Gastrocnemius medialis (tissue), 4 donors: ENCODE measurements around the gene XPO6.
"Not testable (repeated sequence)": the region's sequence is repeated elsewhere in the genome, so short reads cannot be mapped to it uniquely, and the experiment has no call there.

Experiments used
- POLR2A ChIP-seq, 2 donors: fragments of 450-650 bp; IDR thresholded peaks; one replicate each; pipeline ENCODE4 v1.6.1; 2017; ENCODE audit warnings: antibody characterized with exemption in 2 of 2, mild to moderate bottlenecking in 2 of 2, moderate library complexity in 2 of 2
- TF ChIP-seq, protein P1 (sequence below), 5 experiments: fragments of 450-650 bp in 3 of 5; fragments of 200-600 bp in 2 of 5; sonication (generic) in 2 of 5; IDR thresholded peaks in 4 of 5; conservative IDR thresholded peaks in 1 of 5; 1 replicate in 4 of 5; 2 replicates in 1 of 5; pipeline ENCODE4 v1.5.1; 2016 to 2019; ENCODE audit warnings: antibody characterized with exemption in 5 of 5, mild to moderate bottlenecking in 3 of 5, moderate library complexity in 3 of 5

DNA sequence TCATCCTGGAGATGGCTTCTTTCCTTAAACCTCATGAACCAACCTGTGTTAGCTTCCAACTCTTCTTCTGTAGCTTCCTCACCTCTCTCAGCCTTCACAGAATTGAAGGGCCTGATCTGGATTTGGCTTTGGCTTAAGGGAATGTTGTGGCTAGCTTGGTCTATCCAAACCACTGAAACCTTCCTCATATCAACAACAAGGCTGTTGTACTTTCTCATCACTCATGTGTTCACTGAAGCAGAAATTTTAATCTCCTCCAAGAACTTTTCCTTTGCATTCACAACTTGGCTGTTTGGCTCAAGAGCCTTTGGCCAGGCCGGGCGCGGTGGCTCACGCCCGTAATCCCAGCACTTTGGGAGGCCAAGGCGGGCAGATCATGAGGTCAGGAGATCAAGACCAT lies 95.9 kb downstream of the XPO6 start:
- TF ChIP-seq, protein P1, sequence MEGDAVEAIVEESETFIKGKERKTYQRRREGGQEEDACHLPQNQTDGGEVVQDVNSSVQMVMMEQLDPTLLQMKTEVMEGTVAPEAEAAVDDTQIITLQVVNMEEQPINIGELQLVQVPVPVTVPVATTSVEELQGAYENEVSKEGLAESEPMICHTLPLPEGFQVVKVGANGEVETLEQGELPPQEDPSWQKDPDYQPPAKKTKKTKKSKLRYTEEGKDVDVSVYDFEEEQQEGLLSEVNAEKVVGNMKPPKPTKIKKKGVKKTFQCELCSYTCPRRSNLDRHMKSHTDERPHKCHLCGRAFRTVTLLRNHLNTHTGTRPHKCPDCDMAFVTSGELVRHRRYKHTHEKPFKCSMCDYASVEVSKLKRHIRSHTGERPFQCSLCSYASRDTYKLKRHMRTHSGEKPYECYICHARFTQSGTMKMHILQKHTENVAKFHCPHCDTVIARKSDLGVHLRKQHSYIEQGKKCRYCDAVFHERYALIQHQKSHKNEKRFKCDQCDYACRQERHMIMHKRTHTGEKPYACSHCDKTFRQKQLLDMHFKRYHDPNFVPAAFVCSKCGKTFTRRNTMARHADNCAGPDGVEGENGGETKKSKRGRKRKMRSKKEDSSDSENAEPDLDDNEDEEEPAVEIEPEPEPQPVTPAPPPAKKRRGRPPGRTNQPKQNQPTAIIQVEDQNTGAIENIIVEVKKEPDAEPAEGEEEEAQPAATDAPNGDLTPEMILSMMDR (IDR thresholded peaks at IDR 0.05 in 4 of 5, conservative IDR thresholded peaks at IDR 0.05 in 1 of 5), result not testable (repeated sequence)
- TF ChIP-seq POLR2A (IDR thresholded peaks at IDR 0.05), result not testable (repeated sequence)
